Measurements from ENCODE around the gene ISYNA1. TPM values are rescaled to one million over a fixed set of nuclear protein-coding genes. Genes with fewer than 3 reads are reported as not detected.

ISYNA1 gene
- 362 TPM for polyA plus RNA-seq (2013, experiment 1 of 4)
- polyA plus RNA-seq (2013, experiment 2 of 4), result 333 TPM
- polyA plus RNA-seq (2013, experiment 3 of 4), result 287 TPM
- 316 TPM for polyA plus RNA-seq (2013, experiment 4 of 4)

- Histone ChIP-seq H3K27me3 (ENCODE audit: control insufficient read depth, insufficient read depth, low read length, poor library complexity, severe bottlenecking) (no peaks in the 10 kb centered on the region), H3K9me3 (ENCODE audit: control insufficient read depth, low read length) (no peaks in the 10 kb centered on the region), H3K4me1 (ENCODE audit: control insufficient read depth, insufficient read depth, low read length) (peaks cover 41% of the 10 kb centered on the region), H3K27ac (ENCODE audit: insufficient read depth, low read depth, low read length, poor library complexity, severe bottlenecking) (peak within 1 kb of the TSS; percentile 87), H3K4me3 (ENCODE audit: insufficient read depth, low read depth, low read length) (peak within 1 kb of the TSS; percentile 60), H3K36me3 (ENCODE audit: control insufficient read depth, insufficient read depth, low read length) (peaks cover 16% of the 10 kb centered on the region)
- WGBS, 2 experiments, result 0 to 1% methylated on average over 94 to 95 of the region's 99 CpGs
These were observed at the start of gene ISYNA1 for GRCh38 chr19:18437491-18438330. ISYNA1 (minus strand) TSS chr19:18438133; CDS start chr19:18437979, 154 bp downstream.

DNA sequence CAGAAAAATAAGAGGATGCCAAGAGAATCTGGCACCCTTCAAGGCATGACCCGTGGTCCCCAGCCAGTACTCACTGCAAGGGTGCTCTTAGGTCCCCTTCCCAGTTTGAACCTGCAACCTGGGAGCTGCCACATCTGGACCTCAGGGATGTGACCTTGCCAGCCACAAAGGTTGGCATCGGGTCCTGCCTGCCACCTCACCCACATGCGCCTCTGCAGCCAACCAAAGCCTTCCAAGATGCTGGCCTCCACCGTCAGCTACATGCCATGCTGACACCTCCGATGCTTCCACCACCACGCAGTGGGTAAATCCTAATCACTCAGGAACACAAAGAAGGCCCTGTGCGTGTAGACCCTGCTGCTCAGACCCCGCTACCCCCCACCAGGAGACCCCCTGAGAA is 48.8 kb upstream of the ISYNA1 start:
- no peaks in the 10 kb centered on the region for H3K9me3 ChIP-seq (ENCODE audit: control insufficient read depth, low read length)
- H3K36me3 ChIP-seq (ENCODE audit: control insufficient read depth, insufficient read depth, low read length), result no peaks in the 10 kb centered on the region
- no peak overlapping the region for H3K27ac ChIP-seq (ENCODE audit: insufficient read depth, low read depth, low read length, poor library complexity, severe bottlenecking)
- no peaks in the 10 kb centered on the region for H3K27me3 ChIP-seq (ENCODE audit: control insufficient read depth, insufficient read depth, low read length, poor library complexity, severe bottlenecking)
- H3K4me3 ChIP-seq (ENCODE audit: insufficient read depth, low read depth, low read length), result no peak overlapping the region
- 94% methylated on average over 8 of the region's 8 CpGs for WGBS, 2 experiments
- H3K4me1 ChIP-seq (ENCODE audit: control insufficient read depth, insufficient read depth, low read length), result peaks cover 6% of the 10 kb centered on the region

- Histone ChIP-seq H3K4me1 (ENCODE audit: control insufficient read depth, insufficient read depth, low read length) (peaks cover 6% of the 10 kb centered on the region), H3K36me3 (ENCODE audit: control insufficient read depth, insufficient read depth, low read length) (no peaks in the 10 kb centered on the region)
- WGBS, 2 experiments, result 86 to 89% methylated on average over 5 of the region's 5 CpGs
These were observed 47.1 kb upstream of the ISYNA1 start for GRCh38 chr19:18484992-18485391.

DNA sequence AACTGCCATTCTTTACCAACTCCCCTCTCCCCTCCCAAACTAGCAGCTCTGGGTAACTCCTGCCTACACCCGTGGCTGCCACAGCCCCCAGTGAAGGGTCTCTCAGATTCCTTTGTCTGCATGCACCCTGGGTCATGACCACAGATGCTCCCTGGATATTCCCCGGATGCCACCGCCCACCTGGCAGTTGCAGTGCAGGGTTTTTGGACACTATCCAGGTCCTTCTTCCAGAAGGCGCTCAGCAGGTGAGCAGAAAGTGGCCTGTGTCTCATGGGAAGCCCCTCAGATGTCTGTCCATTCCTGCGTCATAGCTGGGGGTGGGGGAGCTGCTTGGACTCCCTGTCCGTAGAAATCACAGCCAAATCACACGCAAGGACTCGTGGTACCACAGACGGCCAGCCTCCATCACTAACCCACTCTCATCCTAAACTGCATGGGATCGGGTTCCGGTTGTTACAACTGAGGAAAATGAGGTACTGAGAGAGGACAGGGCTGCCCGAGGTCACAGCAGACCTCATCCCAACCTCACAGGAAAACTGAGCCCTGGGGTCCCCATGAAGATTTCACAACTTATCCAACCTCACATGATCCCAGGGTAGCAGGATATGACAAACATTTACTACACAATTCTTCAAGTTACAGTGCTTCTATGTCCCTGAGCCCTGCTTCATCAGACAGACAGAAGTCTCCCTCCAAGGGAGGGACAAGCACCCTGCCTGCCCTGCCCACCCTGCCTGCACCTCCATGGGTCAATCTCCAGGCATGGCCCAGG is 45.4 kb upstream of the ISYNA1 start:
- H3K27ac ChIP-seq (ENCODE audit: insufficient read depth, low read depth, low read length, poor library complexity, severe bottlenecking), result no peak overlapping the region
- H3K4me1 ChIP-seq (ENCODE audit: control insufficient read depth, insufficient read depth, low read length), result peaks cover 6% of the 10 kb centered on the region
- H3K36me3 ChIP-seq (ENCODE audit: control insufficient read depth, insufficient read depth, low read length), result no peaks in the 10 kb centered on the region
- no peaks in the 10 kb centered on the region for H3K27me3 ChIP-seq (ENCODE audit: control insufficient read depth, insufficient read depth, low read length, poor library complexity, severe bottlenecking)
- WGBS, 2 experiments, result 92 to 95% methylated on average over 12 of the region's 12 CpGs
- no peak overlapping the region for H3K4me3 ChIP-seq (ENCODE audit: insufficient read depth, low read depth, low read length)
- no peaks in the 10 kb centered on the region for H3K9me3 ChIP-seq (ENCODE audit: control insufficient read depth, low read length)

More at GRCh38 chr19:18484992-18485391, 47.1 kb upstream of the ISYNA1 start:
- Histone ChIP-seq H3K9me3 (ENCODE audit: control insufficient read depth, low read length) (no peaks in the 10 kb centered on the region), H3K4me3 (ENCODE audit: insufficient read depth, low read depth, low read length) (no peak overlapping the region), H3K27me3 (ENCODE audit: control insufficient read depth, insufficient read depth, low read length, poor library complexity, severe bottlenecking) (no peaks in the 10 kb centered on the region), H3K27ac (ENCODE audit: insufficient read depth, low read depth, low read length, poor library complexity, severe bottlenecking) (no peak overlapping the region)

DNA sequence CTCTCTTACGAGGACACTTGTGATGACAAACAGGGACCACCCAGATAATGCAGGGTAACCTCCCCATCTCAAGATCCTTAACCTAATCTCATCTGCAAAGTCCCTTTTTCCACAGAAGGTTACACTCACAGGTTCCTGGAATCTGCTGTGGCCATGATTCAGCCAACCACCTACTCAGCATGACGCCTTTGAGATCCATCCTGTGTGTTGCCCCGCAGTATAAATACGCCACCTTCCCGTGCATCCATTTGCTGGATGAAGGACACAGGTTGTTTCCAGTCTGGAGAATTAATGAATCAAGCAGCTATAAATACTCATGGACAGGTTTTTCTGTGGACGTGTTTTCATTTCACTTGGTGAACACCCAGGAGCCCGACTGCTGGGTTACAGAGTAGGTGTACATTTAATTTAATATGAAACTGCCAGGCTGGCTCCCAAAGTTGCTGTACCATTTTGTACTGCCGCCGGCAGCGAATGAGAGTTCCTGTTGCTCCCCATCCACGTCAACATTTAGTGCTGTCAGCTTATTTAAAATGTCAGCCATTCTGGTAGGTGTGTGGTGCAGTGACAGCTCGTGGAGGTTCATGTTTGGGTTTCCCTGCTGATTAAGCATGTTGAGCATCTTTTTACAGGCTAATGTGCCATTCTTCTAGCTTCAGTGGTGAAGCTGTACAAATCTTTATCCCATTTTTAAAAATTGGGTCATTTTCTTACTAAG is 43.7 kb upstream of the ISYNA1 start:
- 94 to 95% methylated on average over 12 of the region's 12 CpGs for WGBS, 2 experiments

GRCh38 chr19:18480006-18480691 is 42.2 kb upstream of the ISYNA1 start:
- H3K27ac ChIP-seq (ENCODE audit: insufficient read depth, low read depth, low read length, poor library complexity, severe bottlenecking), result no peak overlapping the region
- 89 to 92% methylated on average over 13 of the region's 13 CpGs for WGBS, 2 experiments

More for the DNA sequence above, 43.7 kb upstream of the ISYNA1 start:
- H3K36me3 ChIP-seq (ENCODE audit: control insufficient read depth, insufficient read depth, low read length), result no peaks in the 10 kb centered on the region
- peaks cover 6% of the 10 kb centered on the region for H3K4me1 ChIP-seq (ENCODE audit: control insufficient read depth, insufficient read depth, low read length)
- no peak overlapping the region for H3K27ac ChIP-seq (ENCODE audit: insufficient read depth, low read depth, low read length, poor library complexity, severe bottlenecking)
- H3K9me3 ChIP-seq (ENCODE audit: control insufficient read depth, low read length), result no peaks in the 10 kb centered on the region
- H3K4me3 ChIP-seq (ENCODE audit: insufficient read depth, low read depth, low read length), result no peak overlapping the region
- no peaks in the 10 kb centered on the region for H3K27me3 ChIP-seq (ENCODE audit: control insufficient read depth, insufficient read depth, low read length, poor library complexity, severe bottlenecking)

GRCh38 chr19:18478545-18479311 is 40.8 kb upstream of the ISYNA1 start:
- H3K9me3 ChIP-seq (ENCODE audit: control insufficient read depth, low read length), result no peaks in the 10 kb centered on the region
- WGBS, 2 experiments, result 89 to 91% methylated on average over 17 of the region's 17 CpGs
- no peaks in the 10 kb centered on the region for H3K27me3 ChIP-seq (ENCODE audit: control insufficient read depth, insufficient read depth, low read length, poor library complexity, severe bottlenecking)
- no peak overlapping the region for H3K27ac ChIP-seq (ENCODE audit: insufficient read depth, low read depth, low read length, poor library complexity, severe bottlenecking)
- H3K4me3 ChIP-seq (ENCODE audit: insufficient read depth, low read depth, low read length), result no peak overlapping the region
- H3K4me1 ChIP-seq (ENCODE audit: control insufficient read depth, insufficient read depth, low read length), result no peaks in the 10 kb centered on the region
- no peaks in the 10 kb centered on the region for H3K36me3 ChIP-seq (ENCODE audit: control insufficient read depth, insufficient read depth, low read length)

More at GRCh38 chr19:18480006-18480691, 42.2 kb upstream of the ISYNA1 start:
- H3K4me1 ChIP-seq (ENCODE audit: control insufficient read depth, insufficient read depth, low read length), result no peaks in the 10 kb centered on the region
- H3K4me3 ChIP-seq (ENCODE audit: insufficient read depth, low read depth, low read length), result no peak overlapping the region
- no peaks in the 10 kb centered on the region for H3K27me3 ChIP-seq (ENCODE audit: control insufficient read depth, insufficient read depth, low read length, poor library complexity, severe bottlenecking)
- H3K36me3 ChIP-seq (ENCODE audit: control insufficient read depth, insufficient read depth, low read length), result no peaks in the 10 kb centered on the region
- H3K9me3 ChIP-seq (ENCODE audit: control insufficient read depth, low read length), result no peaks in the 10 kb centered on the region

GRCh38 chr19:18477974-18478373 is 40.0 kb upstream of the ISYNA1 start:
- Histone ChIP-seq H3K36me3 (ENCODE audit: control insufficient read depth, insufficient read depth, low read length) (no peaks in the 10 kb centered on the region), H3K4me1 (ENCODE audit: control insufficient read depth, insufficient read depth, low read length) (no peaks in the 10 kb centered on the region), H3K4me3 (ENCODE audit: insufficient read depth, low read depth, low read length) (no peak overlapping the region), H3K27ac (ENCODE audit: insufficient read depth, low read depth, low read length, poor library complexity, severe bottlenecking) (no peak overlapping the region), H3K9me3 (ENCODE audit: control insufficient read depth, low read length) (no peaks in the 10 kb centered on the region), H3K27me3 (ENCODE audit: control insufficient read depth, insufficient read depth, low read length, poor library complexity, severe bottlenecking) (no peaks in the 10 kb centered on the region)
- WGBS, 2 experiments, result 86 to 87% methylated on average over 8 of the region's 8 CpGs

All from ectodermal cell (in vitro differentiated cells).